ENCODE data around the gene MED13L. TPM values are rescaled to one million over a fixed set of nuclear protein-coding genes. Genes with fewer than 3 reads are reported as not detected.
"Not testable (repeated sequence)": the region's sequence is repeated elsewhere in the genome, so short reads cannot be mapped to it uniquely, and the experiment has no call there.

Gene MED13L
- polyA plus RNA-seq, 3 donors, result 69.2 to 91.0 (median 81.3) TPM

DNA sequence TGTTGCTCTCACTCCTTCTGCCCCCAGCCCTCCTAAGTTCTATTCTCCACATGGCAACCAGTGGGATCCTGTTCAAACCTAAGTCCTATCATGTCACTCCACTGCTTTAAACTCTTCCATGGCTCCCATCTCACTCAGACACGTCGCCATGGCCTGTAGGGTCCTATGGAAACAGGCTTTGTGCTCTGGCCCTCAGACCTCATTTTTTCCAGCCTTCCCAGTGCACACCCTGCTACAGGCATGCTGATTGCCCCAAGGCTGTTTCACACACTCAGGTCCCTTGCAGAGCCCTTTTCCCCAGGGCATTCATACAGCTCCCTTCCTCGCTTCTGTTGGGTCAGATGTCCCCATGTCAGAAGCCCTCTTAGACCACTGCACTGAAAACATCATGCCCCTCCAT, 11.2 kb upstream of the MED13L start:
- no peak for DNase-seq (ENCODE audit: extremely low read depth in 1 of 11, low read depth in 9 of 11, low spot score in 4 of 11)

DNA sequence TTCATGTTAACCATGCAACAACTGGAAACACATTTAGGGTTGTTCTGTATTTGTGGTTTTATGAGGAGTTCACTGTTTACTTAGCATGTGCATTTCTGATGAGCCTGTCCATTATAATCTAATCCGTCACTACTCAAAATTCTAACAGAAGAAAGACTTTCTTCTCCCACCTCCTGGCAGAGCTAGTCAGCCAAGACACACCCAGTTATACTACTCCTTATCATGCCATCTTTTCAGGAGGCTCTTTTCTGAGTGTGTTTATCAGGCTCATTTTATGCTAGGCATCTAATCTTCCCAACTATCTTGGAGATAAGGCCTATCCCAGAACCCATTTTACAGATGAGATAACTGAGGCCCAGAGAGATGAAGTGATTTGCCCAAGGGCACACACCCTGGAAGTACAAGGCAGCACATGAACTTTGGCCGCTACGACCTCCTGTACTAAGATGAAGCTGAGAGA, 10.4 kb upstream of the MED13L start:
- no peak for DNase-seq (ENCODE audit: extremely low read depth in 1 of 11, low read depth in 9 of 11, low spot score in 4 of 11)

DNA sequence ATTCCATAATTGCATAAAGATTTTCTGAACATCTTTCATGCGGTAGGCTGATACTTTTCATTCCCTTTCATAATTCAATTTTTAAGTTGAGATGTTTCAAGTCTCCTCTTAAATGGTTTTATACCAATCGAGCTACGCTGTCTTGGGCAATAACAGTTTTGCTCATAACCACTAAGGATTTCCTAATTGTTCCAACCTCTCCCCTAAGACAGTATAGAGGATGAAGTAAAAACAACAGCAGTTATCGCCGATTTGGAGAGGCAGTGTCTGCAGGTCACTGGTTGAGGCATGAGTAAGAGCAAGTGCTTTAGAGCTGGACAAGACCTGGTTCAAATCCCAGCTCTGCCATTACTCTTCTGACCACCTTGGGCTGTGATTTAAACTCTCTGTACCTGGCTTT, 6.9 kb upstream of the MED13L start:
- DNase-seq (ENCODE audit: extremely low read depth in 1 of 11, low read depth in 9 of 11, low spot score in 4 of 11), result no peak

DNA sequence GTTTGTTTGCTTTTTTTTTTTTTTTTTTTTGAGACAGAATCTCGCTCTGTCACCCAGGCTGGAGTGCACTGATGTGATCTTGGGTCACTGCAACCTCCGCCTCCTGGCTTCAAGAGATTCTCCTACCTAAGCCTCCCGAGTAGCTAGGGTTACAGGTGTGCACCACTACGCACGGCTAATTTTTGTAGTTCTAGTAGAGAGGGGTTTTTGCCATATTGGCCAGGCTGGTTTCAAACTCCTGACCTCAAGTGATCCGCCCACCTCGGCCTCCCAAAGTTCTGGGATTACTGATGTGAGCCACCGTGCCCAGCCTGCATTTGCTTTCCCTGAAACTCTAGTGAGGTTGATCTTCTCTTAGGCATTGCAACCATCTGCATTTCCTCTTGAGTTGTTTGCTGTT, 6.4 kb upstream of the MED13L start:
- not testable (repeated sequence) for DNase-seq (ENCODE audit: extremely low read depth in 1 of 11, low read depth in 9 of 11, low spot score in 4 of 11)

DNA sequence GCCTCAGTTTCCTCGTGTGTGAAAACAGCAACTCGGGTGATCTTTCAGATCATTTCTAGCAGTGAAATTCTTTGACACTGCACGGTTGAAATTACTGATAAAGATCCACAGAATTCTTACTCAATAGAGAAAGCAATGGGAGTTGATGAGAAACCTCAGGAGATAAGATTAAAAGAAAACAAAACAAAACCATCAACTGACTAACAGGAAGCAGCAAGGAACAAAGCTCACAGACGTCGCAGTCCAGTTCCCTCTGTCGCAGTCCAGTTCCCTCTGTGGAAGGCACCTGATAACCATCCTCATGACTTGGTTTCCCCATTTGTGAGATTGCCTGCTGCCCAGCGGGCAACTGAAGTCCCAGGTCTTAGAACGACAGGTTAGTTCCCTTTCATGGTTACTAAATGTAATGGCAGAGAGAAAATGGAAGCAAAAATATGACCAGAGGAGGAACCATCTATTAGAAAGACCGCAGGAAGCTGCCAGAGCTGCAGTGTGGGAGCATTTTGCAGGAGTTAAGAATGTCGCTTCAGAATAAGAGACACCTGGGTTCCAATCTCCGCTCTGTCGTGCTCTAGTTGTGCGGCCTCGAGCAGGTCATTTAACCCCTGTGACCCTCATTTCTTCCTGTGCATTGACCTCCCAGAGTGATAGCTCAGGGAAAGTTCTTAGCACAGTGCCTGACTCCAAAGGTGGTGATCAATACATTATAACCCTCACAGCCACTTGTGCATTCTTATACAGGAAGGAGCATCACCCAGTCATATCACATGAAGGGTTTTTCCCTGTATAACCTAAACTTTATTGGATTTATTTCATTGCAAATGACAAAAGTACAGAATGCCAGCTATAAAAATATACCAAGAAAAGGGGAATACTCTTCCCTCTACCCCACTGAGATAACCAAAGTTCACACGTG, 5.1 kb upstream of the MED13L start:
- no peak for DNase-seq (ENCODE audit: extremely low read depth in 1 of 11, low read depth in 9 of 11, low spot score in 4 of 11)

DNA sequence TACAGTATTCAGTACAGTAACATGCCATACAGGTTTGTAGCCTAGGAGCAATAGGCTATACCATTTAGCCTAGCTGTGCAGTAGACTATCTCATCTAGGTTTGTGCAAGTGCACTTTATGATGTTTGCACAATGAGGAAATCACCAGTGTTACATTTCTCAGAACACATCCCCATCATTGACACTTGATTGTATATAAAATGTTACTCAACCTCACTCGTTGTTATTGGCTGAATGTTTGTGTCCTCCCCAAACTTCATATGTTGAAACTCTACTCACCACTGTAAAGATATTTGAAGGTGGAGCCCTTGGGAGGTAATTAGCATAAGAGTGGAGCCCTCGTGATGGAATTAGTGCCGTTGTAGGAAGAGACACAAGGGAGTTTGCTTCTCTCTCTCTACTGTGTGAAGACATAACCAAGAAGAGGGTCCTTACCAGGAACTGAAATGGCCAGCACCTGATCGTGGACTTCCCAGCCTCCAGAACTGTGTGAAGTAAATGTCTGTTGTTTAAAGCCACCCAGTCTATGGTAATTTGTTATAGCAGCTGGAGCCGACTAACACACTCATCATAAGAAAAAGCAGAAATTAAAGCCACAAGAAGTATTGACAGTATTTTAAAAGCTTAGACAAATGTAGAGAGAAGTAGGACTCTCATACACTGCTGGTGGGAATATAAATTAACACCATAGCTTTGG, 3.2 kb upstream of the MED13L start:
- no peak for DNase-seq (ENCODE audit: extremely low read depth in 1 of 11, low read depth in 9 of 11, low spot score in 4 of 11)

DNA sequence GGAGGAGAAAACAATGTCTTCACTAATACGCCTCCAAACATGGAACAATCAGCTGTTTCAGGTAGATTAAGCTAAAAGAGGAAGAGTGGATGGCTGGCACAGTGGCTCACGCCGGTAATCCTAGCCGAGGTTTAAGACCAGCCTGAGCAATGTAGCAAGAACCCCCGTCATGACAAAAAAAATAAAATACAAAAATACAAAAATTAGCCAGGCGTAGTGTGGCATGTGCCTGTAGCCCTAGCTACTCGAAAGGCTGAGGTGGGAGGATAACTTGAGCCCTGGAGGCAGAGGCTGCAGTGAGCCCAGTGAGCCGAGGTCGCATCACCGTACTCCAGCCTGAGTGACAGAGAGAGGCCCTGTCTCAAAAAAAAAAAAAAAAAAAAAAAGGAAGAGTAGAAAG, 1.2 kb upstream of the MED13L start:
- DNase-seq (ENCODE audit: extremely low read depth in 1 of 11, low read depth in 9 of 11, low spot score in 4 of 11), result no peak

DNA sequence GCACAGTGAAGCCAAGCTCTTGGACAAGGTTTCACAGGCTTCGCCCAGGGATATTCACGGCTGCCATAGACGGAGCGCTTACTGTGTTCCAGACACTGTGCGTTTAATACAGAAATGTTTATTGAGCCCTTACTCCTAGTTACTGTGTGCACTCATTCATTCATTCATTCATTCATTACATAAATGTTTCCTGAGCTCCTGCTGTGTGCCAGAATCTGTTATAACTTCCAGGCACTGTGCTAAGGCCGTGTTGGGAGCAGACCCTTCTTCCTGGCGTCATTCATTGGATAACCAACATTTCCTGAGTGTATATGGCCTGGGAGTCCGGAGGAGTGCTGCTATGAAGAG, 760 bp upstream of the MED13L start:
- DNase-seq (ENCODE audit: extremely low read depth in 1 of 11, low read depth in 9 of 11, low spot score in 4 of 11), result no peak

DNA sequence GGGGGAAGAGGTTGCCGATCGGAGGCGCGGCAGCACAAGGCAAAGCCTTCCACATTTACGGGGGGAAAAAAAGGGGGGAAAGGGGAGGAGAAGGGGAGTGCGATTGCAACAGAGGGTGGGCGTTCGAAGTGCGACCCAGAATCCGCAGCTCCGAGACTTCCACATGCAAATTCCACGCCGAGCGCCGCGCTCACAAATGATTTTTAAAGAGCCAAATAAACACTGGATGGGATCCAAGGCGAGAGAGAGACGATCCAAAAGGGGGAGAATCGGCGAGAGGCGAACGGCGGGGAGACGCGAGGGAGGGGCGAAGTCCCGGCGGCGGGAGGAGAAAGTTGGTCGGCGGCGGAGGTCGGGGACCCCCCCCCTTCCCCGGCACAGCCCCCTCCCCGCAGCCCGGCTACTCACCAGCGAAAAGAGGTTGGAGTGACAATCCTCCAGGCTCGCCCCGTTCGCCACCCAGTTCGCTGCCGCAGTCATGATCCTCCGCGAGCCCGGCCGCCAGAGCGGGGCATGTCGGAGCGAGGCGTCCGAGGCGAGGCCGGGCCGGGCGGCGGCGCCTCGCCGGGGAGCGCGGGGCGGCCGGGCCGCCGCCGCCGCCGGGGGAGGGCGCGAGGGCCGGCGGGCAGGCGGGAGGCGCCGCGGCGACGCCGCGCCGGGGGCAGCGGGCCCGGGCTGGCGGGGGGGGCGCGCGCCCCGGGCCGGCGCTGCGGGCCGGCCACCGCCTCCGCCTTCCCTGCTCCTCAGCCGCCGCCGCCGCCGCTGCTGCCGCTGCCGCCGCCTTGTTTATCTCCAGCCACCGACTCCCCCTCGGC, 634 bp downstream of the MED13L start:
- DNase-seq (ENCODE audit: extremely low read depth in 1 of 11, low read depth in 9 of 11, low spot score in 4 of 11), result peak in 7 of 11 donors; percentile 62 to 72 (median 66)

DNA sequence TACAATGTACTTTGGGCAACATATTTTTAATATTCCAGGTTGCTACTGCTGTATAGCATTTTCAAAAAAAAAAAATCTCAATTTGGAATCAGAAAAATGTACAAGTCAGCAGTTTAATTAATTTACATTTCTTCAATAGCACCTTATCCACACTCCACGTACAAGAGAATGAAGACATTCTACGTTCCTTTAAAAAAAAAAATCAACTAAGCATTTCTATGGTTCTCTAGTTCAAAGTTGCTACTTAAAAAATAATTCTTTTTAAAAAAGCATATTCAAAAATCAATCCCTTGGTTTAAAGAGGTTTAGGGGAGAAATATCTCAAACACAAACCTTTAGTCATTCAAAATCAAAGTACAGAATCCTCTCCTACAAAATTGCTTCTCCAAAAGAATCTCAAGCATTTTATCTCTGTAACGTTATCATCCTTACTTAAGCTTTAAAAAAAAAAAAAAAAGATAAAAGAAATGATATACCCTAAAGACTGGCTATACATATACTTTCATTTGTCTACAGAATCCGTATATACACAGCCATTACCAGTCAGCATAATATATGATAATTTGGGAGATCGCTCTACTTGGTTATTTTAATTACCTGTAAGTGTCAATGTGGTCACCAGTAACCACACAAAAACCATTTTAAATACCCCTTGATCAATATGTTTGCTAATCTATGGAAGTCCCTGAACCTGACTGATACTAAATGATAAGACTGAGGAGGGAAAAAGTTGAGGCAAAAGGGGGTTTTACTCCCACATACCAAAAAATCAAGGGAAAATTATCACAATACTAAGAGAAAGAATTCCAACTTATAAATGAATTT, 2.7 kb downstream of the MED13L start:
- no peak for DNase-seq (ENCODE audit: extremely low read depth in 1 of 11, low read depth in 9 of 11, low spot score in 4 of 11)

DNA sequence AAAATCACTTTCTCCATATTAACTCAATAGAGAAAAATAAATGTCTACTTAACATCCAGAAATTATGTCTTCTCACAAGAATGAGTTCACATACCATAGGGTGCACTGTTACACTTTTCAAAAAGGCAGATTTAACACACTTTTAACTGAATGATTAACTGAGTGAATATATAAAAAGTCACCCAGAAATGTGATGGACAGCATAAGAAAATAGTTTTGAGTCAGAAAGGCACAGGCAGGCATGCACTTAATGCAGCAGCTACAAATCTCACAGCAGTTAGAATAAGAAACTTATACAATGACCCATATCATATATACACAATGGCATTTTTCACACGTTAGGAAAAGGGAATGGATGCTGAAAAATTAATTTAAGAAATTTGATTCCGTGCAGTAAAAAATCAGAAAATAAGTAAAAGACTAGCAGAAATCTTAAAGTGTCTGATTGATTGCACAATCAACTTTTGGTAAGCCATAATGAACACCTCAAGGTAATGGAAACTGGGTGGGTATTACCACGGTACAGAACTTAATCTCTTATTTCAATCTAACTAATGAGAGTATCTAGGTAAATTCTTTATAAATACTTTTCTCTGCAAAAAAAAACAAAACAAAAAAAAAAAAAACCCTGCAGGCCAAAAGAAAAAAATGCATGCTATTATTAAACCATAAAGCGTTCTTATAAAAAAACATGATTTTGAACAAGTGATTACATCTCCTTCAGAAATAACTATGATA, 3.5 kb downstream of the MED13L start:
- DNase-seq (ENCODE audit: extremely low read depth in 1 of 11, low read depth in 9 of 11, low spot score in 4 of 11), result no peak

DNA sequence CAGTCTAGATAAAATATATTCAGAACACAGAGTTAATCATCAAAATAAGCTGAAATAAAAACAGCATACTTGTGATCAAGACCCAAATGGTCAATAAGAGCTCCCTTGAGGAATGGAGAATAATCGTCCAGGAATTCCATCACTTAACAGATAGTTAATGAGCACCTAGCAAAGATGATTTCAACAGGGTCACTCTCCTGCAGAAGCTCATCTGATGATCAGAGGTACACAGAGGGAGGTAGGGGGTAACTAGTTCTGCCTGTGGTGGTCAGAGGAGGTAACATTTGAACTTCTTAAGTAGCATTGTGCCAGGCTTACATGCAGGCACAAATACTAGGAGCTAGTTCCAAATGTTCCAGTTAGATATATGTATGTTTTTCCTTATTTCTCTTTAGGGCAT, 9.5 kb downstream of the MED13L start:
- DNase-seq (ENCODE audit: extremely low read depth in 1 of 11, low read depth in 9 of 11, low spot score in 4 of 11), result no peak

DNA sequence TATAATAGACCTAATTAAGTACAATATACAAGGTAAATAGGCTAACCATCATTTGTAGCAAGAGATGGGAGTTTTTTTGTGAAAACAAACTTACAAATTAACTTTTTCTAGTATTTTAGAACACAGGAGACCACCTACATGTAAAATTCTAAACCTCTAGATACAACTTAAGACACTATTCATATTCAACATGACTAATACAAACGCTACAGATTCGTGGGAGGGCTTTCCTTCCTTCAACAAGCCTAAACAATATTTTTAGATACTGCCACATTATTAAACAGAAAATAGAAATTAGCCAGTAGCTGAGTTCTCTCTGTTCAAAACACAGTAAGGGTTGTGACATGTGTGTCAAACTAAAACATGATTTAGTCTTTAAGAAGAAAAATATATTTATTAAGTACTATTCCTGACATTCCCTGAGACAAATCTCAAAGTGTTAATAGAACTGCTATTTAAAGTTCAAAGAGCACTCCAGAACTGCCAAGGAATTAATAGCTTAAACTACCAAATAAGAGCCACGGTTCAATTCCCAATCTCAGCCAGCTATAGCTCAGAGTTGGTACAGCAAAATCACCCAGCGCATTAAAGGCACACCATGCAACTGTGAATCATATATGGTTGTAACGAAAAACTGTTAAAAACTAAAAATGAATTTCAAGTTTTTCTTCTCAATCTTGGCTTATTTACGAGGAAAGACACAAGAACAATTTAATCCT, 10.7 kb downstream of the MED13L start:
- DNase-seq (ENCODE audit: extremely low read depth in 1 of 11, low read depth in 9 of 11, low spot score in 4 of 11), result no peak

DNA sequence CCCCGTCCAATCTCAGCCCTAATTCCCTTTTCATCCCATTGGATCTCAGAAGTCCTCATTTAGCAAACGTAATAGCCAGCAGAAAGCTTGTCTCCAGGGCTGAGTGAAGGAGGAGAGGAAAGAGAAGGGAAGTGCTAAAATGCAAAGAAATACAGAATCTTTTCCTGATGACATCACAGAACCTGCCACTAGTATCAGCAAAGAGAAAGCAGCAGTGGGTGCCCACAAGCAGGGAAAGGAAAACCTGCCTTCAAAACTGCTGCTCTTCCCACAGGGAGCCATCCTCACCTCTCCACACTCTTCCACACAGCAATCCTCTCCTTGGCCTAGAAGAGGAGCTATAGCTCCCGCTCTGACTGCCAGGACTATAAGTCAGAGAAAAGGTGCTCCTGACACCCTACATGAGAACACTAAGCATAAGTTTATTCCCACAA, 11.3 kb downstream of the MED13L start:
- no peak for DNase-seq (ENCODE audit: extremely low read depth in 1 of 11, low read depth in 9 of 11, low spot score in 4 of 11)

DNA sequence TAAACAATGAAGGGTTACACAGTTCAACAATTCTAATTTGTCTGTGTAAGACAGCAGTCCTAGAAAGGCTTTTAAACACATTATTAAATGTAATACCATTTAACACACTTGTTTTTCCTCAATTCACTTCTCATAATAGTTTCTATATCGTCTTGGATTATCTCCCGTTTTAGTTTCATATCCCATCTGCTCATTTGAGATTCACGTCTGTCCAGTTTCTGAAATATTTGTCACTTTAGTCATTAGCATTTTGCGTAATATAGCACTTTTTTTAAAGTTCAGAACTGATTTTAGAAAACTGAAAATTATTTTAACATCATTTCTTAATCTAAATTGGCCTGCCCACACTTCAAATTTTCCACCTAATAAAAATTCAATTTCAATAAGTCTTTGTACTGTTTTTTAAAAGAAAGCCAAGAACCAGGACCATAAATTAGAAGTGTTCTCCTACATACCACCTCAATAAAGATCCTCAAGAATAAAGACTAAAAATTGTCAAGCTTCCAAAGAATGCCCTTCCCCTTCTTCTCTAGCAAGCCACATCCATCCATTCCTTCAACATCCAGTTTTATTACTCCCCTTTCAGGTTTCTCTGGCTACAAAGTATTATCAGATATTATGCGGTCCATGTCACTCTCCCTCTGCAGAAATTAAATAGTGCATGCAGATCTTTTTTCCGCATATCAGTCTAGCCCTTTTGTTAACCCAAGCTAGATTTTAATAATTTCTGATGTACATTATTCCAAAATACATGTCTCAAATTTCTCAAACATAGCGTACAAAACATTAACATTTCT, 11.9 kb downstream of the MED13L start:
- no peak for DNase-seq (ENCODE audit: extremely low read depth in 1 of 11, low read depth in 9 of 11, low spot score in 4 of 11)

DNA sequence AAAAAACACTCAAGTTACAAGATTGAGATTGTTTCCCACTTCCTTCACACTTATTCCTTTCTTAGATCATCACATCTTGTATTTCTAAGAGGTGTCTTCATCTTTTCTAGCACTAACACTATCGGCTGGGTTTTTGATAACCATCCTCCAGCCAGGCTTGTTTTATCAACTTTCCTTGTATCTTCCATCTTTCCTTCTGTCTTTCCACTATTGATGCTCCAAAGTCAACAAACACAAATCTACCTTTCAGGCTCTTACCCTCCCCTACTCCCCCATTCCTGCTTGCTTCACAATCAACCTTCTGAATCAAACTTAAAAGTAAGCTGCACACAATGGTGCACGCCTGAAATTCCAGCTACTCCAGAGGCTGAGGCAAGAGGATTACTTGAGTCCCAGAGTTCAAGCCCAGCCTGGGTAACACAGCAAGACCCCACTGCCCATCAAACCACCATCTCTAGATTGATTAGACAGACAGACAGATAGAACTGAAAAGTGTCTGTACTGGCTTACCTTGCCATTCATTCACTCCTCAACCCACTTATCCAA, 12.9 kb downstream of the MED13L start:
- no peak for DNase-seq (ENCODE audit: extremely low read depth in 1 of 11, low read depth in 9 of 11, low spot score in 4 of 11)
